SH-SY5Y (cell line): ENCODE measurements around the gene CSGALNACT2.

Source experiments
- GATA2 ChIP-seq: IDR thresholded peaks from 2 replicates; pipeline ENCODE4 v1.6.1; 2011; ENCODE audit warnings: mild to moderate bottlenecking, low read depth, low read length
- GATA3 ChIP-seq: IDR thresholded peaks from 2 replicates; pipeline ENCODE4 v1.6.1; 2011; ENCODE audit warnings: low read depth, mild to moderate bottlenecking, low read length, moderate library complexity

DNA sequence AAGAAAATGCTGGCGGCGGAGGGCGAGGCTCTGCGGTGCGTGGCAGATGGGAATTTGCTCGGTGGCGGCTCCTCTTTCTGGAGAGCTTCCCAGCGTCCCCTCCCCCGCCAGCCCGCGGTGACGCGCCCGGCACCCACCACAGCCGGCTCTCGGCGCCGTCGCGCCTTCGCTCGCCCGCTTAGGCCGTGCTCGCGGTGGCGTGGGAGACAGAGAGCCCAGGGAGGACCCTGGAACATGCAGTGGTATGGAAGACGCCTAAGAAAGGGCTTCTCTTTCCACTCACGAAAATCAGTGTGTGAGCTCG, 576 bp upstream of the CSGALNACT2 start:
- no peak for TF ChIP-seq GATA2
- no peak for TF ChIP-seq GATA3
